HG03354 (cell line): ENCODE data around the gene DKK3.

Experiments
- ATAC-seq: cut with Tn5 transposase; IDR thresholded peaks from one replicate; pipeline ENCODE4 v1.9.1; 2021; ENCODE audit warnings: mild to moderate bottlenecking; ENCODE audit not compliant: unreplicated experiment, poor library complexity, severe bottlenecking

DKK3 gene

DNA sequence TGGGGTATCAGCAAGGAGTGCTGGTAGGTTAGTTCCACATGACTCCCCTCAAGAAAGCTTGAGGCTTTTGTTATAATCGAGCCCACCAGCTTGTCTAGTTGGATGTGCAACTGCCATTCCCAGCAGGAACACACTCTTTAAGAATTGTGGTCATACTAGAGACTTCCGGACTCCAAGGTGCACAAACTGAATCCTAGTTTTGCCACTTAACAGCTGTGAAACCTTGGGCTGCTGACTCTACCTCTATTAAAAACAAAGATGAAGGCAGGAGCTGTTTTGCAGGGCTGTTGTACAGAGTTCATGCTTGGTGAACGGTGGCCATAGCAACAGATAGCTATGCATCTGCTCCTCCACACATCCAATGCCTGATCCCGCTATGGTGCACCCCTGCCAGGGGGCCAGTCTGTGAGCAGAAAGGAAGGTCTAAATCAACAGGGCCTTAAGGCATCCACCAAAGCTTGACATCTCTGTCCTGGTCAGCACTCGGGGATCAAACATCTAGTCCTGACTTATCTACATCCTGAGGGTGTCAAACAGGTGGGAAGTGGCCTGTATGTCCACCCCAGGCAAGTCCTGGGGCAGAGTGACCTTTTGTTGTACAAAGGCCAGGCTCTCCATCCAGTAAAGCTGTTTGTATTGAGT lies 36.4 kb downstream of the DKK3 start:
- ATAC-seq = no peak

GRCh38 chr11:11970556-11970955 lies 37.9 kb downstream of the DKK3 start:
- no peak for ATAC-seq

- ATAC-seq = no peak
Measured at GRCh38 chr11:11969380-11970215, 38.8 kb downstream of the DKK3 start.

DNA sequence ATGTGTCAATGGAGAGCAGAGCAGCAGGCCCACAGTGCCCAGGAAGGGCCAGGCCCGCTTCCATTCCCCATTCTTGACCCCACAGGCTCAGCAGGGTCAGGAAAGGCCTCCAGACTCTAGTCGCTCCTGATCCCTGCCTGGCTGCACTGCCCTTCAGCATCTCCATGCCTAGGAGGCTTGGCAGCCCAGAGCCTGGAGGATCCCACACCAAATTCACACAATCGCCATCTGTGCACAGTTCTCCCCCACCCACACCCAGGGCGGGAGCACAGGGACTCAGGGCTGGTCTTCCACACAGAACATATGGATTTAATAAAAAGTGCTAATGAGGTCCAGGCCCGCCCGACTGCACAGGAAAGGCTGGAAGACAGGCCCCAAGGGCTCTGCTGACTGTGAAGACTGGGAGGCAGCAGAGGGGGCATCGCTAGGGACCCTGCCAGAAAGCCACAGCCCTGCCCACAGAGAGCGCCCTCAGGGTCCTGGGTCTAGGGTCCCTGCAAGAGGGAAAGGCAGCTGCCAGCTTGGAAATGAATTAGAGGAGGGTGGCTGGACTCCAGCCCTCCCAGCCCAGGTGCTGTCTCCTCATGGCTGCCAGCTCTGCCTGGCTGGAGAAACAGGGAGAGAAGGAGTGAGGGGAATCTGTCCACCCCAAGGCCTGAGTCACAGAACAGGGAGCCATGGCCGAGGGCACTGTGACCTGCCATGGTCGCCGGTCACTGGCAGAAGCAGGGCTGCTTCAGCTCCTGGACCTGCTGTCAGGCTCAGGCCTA lies 39.7 kb downstream of the DKK3 start:
- no peak for ATAC-seq

DNA sequence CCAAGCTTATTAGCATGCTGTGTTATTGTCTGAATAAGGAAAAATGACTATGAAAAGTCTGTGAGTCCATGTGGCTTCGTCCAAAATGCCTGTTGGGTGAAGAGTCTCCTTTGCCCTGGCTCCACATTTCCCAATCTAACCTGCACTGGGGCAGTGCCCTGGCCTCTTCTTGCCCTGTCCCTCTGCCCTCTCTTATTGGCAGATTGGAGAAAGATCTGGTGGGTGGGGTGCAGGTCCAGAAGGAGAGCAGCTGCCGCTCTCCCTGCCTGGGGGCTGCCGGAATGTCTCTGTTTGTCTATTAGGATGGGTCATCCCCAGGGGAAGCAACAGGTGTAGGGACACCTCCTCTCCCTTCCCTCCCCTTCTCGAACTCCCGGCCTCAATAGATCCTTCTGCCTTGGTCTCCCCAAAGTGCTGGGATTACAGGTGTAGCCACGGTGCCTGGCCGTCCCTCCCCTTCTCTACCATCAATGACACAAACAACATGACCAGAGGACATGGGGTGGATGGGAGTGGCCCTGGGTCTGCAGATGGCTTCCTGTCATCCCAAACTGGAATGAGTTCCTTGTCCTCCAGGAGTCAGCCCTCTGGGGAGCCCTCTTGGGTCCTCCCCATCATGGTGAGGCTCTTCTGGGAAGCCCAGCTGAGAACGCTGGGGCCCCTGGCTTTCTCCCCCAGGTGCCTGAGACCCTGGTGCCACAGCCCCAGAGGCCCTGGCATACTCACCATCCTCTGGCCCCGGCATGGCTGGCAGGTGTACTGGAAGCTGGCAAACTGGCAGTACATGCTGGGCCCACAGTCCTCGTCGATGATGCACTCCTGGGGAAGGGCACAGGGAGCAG lies 40.5 kb downstream of the DKK3 start:
- ATAC-seq = no peak

DNA sequence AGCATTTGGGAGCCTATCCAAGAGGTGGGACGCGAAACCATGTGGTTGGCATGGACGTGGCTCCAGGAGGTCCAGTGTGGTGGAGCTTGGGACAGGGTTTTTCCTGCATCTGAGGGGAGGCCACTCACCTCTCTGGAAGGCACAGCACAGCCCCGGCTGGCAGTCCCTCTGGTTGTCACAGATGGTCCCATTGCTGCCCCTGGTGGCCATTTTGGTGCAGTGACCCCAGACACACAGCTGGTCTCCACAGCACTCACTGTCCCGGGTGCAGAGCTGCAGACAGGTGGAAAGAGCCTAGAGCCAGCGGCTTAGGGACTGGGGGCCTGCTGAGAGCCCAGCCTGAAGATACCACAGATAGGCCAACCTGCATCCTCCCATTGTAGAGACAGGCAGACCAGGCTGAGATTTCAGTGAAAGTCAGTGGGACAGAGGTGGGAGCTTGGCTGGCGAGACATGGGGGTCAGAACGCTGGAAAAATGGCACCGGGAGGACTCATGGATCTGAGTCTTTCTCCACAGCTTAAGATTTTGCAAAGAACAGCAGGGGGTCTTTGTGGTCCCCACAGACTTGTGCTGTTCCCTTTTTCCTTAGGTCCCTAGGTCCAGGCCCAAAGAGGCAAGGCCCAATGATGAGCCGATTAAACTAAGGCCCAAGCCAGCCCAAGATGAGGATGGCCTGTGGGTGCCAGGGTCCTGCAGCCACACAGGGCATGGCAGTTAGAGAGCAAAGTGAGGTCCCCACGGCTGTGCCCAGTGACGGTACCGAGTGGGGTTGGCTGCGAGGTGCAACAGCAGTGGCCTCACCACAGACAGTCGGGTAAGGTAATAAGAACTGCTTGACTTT lies 41.4 kb downstream of the DKK3 start:
- peak; percentile 94 for ATAC-seq

DNA sequence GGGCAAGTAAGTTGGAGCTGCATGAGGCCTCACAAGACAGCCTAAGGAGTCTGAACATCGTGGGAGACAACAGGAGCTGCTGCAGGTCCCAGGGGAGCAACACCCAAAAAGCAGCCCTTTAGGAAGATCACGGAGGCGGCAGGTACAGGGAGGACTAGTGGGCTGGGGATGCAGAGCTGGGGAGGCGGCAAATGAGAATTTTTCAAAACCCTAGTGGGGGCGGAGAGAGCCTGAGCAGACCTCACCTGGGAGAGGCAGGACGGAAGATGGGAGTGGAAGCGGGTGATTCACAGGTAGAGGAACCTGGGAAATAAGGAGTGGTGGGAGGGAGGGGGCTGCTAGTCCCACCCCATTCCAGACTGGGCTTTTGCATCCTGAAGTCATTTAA lies 42.1 kb downstream of the DKK3 start:
- no peak for ATAC-seq

- ATAC-seq = no peak
Measured at GRCh38 chr11:11965656-11966353, 42.6 kb downstream of the DKK3 start.

GRCh38 chr11:11965192-11965591 lies 43.2 kb downstream of the DKK3 start:
- ATAC-seq = no peak

- no peak for ATAC-seq
Measured at GRCh38 chr11:11964774-11965150, 43.7 kb downstream of the DKK3 start.

DNA sequence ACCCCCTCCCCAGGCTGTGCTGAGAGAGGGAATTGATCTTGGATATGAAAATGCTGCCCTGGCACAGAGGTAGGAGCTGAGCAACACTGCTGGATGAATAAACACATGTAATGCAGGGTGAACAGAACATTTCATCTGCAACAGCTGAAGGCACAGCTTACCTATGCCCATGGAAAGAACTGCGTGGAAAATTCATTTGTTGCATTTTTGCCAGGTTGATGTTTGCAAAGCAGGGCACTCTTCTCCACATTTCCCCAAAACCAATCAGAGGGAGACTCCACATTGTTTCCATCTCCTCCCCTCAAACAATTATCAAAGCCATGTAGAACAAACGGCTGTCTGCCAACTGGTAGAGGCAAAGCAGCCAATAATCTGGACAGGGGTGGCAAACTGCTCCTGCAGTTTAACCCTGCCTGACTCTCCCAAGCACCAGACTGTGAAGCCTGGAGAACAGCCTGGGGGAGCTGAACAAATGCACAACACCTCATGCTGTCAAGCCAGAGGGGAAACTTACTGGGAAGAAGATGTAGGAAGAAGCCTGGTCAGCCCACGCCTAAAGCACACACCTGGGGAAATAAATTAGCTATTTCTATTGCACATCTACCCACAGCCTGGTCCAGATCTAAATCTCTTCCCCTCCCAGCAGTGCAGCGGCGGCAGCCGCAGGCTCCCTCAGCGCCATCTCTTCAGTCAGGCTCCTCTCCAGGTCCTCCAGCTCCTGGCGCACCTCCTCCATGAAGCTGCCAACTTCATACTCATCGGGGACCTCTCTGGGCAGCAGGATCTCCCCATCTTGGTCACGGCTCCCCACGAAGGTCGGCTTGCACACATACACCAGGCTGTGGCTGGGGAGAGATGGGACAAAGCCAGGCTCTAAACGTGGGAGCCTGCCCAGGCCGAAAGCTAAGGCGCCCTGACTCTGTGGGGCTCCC lies 44.3 kb downstream of the DKK3 start:
- no peak for ATAC-seq

DNA sequence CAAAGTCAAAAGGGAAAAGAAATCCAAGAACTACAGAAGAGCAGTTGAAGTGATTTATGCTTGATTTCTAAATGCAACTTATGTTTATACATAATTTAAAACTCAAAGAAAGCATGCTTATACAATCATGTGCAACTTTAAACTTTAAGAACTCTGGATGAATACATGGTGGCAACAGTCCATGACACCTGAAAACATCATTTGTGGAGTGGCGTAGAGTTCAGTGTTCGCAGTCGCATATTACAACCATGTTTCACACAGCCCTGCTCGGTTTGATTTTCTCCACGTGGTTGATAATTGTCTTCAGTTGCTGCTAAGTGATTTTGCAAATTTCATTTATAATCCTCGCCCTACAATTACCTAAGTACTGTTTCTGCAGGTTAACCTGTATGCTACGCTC lies 45.4 kb downstream of the DKK3 start:
- no peak for ATAC-seq

GRCh38 chr11:11961399-11962028 lies 46.9 kb downstream of the DKK3 start:
- no peak for ATAC-seq

DNA sequence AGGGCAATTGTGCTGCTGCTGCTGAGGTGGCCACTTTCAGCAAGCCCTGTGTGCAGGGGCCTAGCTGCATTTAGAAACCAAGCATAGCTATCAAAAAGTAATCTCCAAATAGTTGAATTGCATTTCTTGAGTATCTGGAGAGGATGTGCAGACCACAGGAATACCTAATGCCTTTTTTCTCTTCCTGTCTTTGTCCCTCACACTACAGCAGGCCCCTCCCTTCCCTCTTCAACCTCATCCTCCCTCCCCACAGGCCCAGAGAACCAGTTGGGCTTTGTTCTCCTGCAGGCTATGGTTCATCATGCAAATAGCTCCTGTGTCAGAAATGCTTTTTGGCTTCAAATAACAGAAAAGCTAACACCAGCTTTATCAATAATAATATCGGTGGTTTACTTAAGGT lies 47.7 kb downstream of the DKK3 start:
- no peak for ATAC-seq

DNA sequence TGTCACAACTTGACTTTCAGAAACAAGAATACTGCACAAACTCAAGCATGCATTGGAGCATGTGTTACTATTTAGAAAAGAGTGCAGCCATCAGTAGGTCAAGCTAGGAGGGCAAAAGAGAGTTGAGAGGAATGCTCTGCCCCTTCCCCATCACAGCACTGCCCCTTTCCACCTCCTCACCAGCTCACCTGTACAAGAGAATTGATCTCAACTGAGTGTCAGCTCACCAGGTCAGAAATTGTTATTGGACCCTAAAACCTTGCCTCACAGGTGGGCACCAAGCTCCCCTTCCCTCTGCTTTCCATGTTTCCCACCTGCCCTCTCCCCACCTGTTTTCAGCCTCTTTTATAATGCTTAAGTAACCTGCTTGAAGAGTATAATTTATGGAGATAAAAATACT lies 48.8 kb downstream of the DKK3 start:
- no peak for ATAC-seq

- no peak for ATAC-seq
Measured at GRCh38 chr11:11958403-11959231, 49.8 kb downstream of the DKK3 start.
